ENCODE measurements around the gene PEAK3.

The PEAK3 gene

DNA sequence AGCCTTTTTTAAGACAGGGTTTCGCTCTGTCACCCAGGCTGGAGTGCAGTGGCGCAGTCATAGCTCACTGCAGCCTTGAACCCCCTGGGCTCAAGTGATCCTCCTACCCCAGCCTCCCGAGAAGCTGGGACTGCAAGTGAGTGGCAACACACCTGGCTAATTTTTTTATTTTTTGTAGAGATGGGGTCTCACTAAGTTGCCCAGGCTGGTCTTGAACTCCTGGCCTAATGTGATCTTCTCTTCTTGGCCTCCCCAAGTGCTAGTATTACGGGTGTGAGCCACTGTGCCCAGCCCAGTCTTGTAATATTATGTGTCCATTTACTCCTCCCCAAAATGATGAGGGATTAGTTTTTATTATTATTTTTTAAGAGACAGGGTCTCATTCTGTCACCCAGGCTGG, 29.1 kb upstream of the PEAK3 start:
- no peaks in the 10 kb centered on the region for H3K36me3 ChIP-seq (ENCODE audit: control insufficient read depth, insufficient read depth, low read length)
- H3K9me3 ChIP-seq (ENCODE audit: control insufficient read depth, insufficient read depth, low read length), result peaks cover 5% of the 10 kb centered on the region
- H3K9ac ChIP-seq (ENCODE audit: low read depth, low read length), result no peak overlapping the region
- H3K27me3 ChIP-seq (ENCODE audit: control insufficient read depth, insufficient read depth, low read length), result peaks cover 12% of the 10 kb centered on the region
- no peak overlapping the region for H3K4me3 ChIP-seq (ENCODE audit: low read depth, low read length)
- H3K4me1 ChIP-seq (ENCODE audit: control insufficient read depth, insufficient read depth, low read length), result no peaks in the 10 kb centered on the region

DNA sequence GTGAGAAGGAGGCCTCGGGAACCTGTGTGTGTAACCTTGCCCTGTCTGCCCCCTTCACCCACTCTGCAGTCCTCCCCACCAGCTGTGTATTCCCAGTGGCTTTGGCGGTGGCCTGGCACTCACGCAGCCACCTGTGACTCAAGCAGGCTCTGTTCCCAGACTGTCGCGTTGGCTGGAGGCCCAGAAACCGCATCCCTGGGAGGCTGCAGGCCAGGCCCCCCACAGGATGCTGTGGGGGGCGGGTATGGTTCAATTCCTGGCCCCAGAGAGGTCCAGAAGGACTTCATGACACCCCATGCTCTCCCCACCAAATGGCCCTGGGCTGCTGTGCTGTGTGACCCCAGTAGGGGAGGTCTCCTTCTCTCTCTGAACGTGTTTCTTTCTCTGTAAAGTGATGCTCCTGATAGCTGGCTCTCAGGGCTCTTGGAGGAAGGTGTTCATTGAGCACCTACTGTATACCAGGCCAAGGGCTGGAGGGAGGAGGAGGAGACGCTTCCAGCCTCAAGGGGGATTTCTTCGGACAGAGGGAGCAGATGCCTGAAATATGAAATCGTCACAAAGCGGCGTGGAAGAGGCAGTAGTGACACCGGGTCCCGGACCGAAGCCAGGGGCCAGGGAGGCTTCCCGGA, 27.9 kb upstream of the PEAK3 start:
- Histone ChIP-seq H3K27me3 (ENCODE audit: control insufficient read depth, insufficient read depth, low read length) (peaks cover 12% of the 10 kb centered on the region), H3K9me3 (ENCODE audit: control insufficient read depth, insufficient read depth, low read length) (peaks cover 1% of the 10 kb centered on the region), H3K9ac (ENCODE audit: low read depth, low read length) (no peak overlapping the region), H3K36me3 (ENCODE audit: control insufficient read depth, insufficient read depth, low read length) (no peaks in the 10 kb centered on the region), H3K4me3 (ENCODE audit: low read depth, low read length) (no peak overlapping the region), H3K4me1 (ENCODE audit: control insufficient read depth, insufficient read depth, low read length) (no peaks in the 10 kb centered on the region)

DNA sequence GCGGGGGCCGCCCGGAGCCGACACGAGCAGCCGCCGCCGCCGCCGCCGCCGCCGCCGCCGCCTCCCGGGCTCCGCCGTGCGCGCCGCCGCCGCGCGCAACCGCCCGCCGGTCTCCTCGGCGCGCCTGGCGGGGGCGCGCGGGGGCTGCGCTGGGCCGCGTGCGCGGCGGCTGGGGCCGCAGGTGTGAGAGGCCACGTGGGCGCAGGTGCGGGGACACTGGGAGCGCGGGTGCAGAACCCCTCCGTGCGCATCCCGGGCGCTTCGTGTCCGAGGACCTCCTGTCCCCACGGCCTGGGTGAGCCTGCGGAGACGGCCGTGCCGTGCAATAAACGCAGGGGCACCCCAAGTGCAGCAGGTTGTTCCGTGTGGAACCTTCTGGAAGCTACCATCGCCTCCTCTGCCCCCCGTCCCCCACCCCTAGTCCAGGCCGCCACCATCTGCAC, 26.2 kb upstream of the PEAK3 start, which contains the start of gene LINGO3:
LINGO3 (minus strand) TSS at position 41 of the 443 bp plus-strand sequence. CDS start 16,378 bp downstream, outside the sequence.
- peaks cover 15% of the 10 kb centered on the region for H3K27me3 ChIP-seq (ENCODE audit: control insufficient read depth, insufficient read depth, low read length)
- H3K4me3 ChIP-seq (ENCODE audit: low read depth, low read length), result peak within 1 kb of the TSS; percentile 37
- no peaks in the 10 kb centered on the region for H3K4me1 ChIP-seq (ENCODE audit: control insufficient read depth, insufficient read depth, low read length)

DNA sequence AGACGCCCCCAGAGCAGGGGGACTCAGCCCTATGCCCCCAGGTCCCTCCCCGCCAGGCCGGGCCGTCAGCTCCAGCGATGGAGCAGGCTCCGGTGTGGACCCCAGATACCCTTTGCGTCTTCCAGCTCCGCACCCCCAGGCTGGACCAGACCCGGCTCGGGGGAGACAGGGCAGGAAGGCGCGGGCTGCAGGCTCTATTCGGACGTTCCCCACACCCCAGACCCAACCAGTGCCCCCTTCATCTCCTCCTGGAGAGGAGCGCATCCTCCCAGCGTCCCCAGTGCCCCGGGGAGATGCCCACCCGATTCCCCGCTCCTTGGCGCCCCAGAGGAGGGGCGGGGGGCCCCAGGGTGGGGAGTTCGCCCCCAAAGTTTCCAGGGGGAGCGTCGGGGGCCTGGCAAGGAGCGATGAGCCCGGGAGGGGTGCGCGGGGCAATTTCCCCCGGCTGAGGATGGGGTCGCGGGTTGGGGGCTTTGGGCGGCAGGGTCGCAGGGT, 25.6 kb upstream of the PEAK3 start:
- Histone ChIP-seq H3K4me3 (ENCODE audit: low read depth, low read length) (peak overlapping the region; percentile 8), H3K9ac (ENCODE audit: low read depth, low read length) (no peak overlapping the region), H3K27me3 (ENCODE audit: control insufficient read depth, insufficient read depth, low read length) (peaks cover 15% of the 10 kb centered on the region)

More for the DNA sequence above, 26.2 kb upstream of the PEAK3 start, which contains the start of gene LINGO3:
- H3K9ac ChIP-seq (ENCODE audit: low read depth, low read length), result no peak within 1 kb of the TSS
- no peaks in the 10 kb centered on the region for H3K9me3 ChIP-seq (ENCODE audit: control insufficient read depth, insufficient read depth, low read length)
- no peaks in the 10 kb centered on the region for H3K36me3 ChIP-seq (ENCODE audit: control insufficient read depth, insufficient read depth, low read length)

DNA sequence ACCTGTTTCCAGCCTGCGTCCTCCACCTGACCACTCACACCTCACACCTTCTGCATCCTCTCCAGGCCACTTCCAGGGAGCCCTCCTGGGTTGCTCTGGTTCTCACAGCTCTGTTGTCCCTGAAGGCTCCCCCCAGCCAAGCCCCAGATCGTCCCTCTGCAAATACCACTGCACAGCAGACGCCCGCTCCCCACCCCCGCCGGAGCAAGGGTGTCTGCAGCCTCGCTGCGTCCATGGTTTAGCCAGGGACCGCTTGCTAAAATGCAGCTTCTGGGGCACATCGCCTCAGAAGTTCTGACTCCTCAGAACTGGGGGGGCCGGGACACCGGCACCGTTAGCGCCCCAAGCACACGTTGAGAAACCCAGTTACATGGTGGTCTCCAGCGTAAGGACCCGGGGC, 25.0 kb upstream of the PEAK3 start:
- H3K4me3 ChIP-seq (ENCODE audit: low read depth, low read length), result no peak overlapping the region
- H3K4me1 ChIP-seq (ENCODE audit: control insufficient read depth, insufficient read depth, low read length), result no peaks in the 10 kb centered on the region
- H3K36me3 ChIP-seq (ENCODE audit: control insufficient read depth, insufficient read depth, low read length), result no peaks in the 10 kb centered on the region
- H3K9ac ChIP-seq (ENCODE audit: low read depth, low read length), result no peak overlapping the region
- H3K27me3 ChIP-seq (ENCODE audit: control insufficient read depth, insufficient read depth, low read length), result peaks cover 15% of the 10 kb centered on the region
- H3K9me3 ChIP-seq (ENCODE audit: control insufficient read depth, insufficient read depth, low read length), result no peaks in the 10 kb centered on the region

More for the DNA sequence above, 25.6 kb upstream of the PEAK3 start:
- H3K4me1 ChIP-seq (ENCODE audit: control insufficient read depth, insufficient read depth, low read length), result no peaks in the 10 kb centered on the region
- H3K36me3 ChIP-seq (ENCODE audit: control insufficient read depth, insufficient read depth, low read length), result no peaks in the 10 kb centered on the region
- H3K9me3 ChIP-seq (ENCODE audit: control insufficient read depth, insufficient read depth, low read length), result no peaks in the 10 kb centered on the region

DNA sequence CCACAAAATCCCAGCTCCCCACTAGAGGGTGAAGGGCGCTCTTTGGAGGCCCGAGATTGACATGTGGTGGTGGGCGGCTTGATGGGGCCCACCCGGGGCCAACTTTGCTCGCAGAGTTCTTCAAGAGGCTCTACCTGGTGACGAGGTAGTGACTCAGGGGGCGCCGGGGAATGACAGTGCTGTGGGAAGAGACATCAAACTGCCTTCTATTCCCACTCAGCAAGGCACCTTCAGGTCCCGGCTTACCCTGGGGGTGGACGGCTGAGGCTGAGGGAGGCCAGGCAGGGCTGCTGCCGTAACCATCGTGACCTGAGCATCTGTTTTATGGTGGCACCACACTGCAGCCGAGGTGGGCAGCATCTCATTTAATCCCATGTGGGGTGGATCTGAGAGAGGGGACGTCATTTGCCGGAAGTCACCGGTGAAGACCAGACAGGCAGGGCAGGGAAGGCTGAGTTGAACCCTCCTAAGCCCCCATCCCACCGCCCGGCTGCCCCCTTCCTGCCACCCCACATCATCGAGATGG, 24.4 kb upstream of the PEAK3 start:
- no peaks in the 10 kb centered on the region for H3K36me3 ChIP-seq (ENCODE audit: control insufficient read depth, insufficient read depth, low read length)
- no peak overlapping the region for H3K4me3 ChIP-seq (ENCODE audit: low read depth, low read length)
- H3K4me1 ChIP-seq (ENCODE audit: control insufficient read depth, insufficient read depth, low read length), result no peaks in the 10 kb centered on the region
- H3K9ac ChIP-seq (ENCODE audit: low read depth, low read length), result no peak overlapping the region
- no peaks in the 10 kb centered on the region for H3K9me3 ChIP-seq (ENCODE audit: control insufficient read depth, insufficient read depth, low read length)
- peaks cover 15% of the 10 kb centered on the region for H3K27me3 ChIP-seq (ENCODE audit: control insufficient read depth, insufficient read depth, low read length)

DNA sequence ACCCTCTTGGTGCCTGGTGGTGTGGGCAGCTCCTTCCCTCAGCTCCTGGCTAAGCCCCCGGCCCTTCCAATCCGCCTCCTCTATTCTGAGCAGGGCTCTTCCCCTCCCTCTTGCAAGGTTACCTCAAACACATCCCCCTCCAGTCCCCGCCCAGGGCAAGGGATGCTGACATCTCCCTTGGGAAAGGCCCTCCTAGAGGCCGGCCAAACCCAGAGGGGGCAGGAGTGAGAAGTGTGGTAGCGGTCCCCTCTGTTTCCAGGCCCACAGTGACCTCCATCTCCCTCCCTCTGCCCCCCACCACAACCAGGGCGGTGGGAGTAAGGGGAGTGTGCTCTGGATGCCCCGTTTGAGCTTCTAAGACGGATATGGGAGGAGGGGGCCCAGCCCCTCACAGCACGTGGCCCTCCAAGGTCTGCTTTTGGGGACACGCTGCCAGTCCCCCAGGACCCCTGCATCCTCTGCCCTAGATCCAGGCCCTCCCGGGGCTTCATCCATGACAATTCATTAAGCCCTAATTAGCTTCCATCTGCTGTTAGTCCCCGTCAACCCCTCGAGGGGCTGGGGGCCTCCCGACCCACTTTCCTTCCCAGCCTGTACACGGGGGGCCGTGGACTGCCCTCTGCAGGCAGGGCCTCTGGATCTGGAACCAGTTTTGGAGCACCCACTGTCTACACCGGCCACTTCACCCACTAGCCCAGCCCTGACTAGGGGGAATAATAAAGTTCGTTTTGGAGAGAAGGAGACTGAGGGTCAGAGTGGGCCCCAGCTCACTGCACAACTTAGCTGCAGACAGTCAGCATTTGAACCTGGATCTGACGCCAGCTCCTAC, 23.7 kb upstream of the PEAK3 start:
- no peaks in the 10 kb centered on the region for H3K36me3 ChIP-seq (ENCODE audit: control insufficient read depth, insufficient read depth, low read length)
- H3K9ac ChIP-seq (ENCODE audit: low read depth, low read length), result no peak overlapping the region
- H3K27me3 ChIP-seq (ENCODE audit: control insufficient read depth, insufficient read depth, low read length), result peaks cover 15% of the 10 kb centered on the region
- H3K9me3 ChIP-seq (ENCODE audit: control insufficient read depth, insufficient read depth, low read length), result no peaks in the 10 kb centered on the region
- H3K4me3 ChIP-seq (ENCODE audit: low read depth, low read length), result no peak overlapping the region
- no peaks in the 10 kb centered on the region for H3K4me1 ChIP-seq (ENCODE audit: control insufficient read depth, insufficient read depth, low read length)

DNA sequence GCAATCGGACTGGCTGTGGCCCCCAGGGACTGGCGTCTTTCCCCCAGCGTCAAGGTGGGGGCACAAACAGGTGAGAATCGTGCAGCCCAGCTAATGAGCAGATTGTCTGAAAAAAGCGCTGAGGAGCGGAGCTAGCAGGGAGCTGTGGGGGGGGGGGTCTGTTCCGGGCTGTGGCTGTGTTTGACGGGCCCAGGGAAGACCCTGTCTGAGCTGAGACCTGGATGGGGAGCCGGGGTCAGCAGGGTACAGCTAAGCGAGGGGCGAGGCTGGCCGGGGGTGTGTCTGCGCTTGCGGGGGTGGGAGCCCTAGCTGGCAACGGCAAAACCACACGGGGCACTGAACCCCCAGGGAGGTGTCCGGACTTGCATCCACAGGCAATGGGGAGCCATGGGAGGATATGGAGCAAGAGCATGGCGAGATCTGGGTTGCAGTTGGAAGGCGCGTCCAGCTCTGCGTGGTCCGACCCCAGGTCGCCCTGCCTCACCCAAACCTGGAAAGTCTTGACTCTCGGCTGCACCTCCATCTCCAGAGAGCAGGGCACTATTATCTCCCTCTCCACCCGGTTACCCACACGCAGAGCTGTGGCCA, 21.3 kb upstream of the PEAK3 start:
- Histone ChIP-seq H3K4me3 (ENCODE audit: low read depth, low read length) (no peak overlapping the region), H3K4me1 (ENCODE audit: control insufficient read depth, insufficient read depth, low read length) (no peaks in the 10 kb centered on the region), H3K9me3 (ENCODE audit: control insufficient read depth, insufficient read depth, low read length) (no peaks in the 10 kb centered on the region), H3K27me3 (ENCODE audit: control insufficient read depth, insufficient read depth, low read length) (peaks cover 12% of the 10 kb centered on the region), H3K9ac (ENCODE audit: low read depth, low read length) (no peak overlapping the region), H3K36me3 (ENCODE audit: control insufficient read depth, insufficient read depth, low read length) (no peaks in the 10 kb centered on the region)

DNA sequence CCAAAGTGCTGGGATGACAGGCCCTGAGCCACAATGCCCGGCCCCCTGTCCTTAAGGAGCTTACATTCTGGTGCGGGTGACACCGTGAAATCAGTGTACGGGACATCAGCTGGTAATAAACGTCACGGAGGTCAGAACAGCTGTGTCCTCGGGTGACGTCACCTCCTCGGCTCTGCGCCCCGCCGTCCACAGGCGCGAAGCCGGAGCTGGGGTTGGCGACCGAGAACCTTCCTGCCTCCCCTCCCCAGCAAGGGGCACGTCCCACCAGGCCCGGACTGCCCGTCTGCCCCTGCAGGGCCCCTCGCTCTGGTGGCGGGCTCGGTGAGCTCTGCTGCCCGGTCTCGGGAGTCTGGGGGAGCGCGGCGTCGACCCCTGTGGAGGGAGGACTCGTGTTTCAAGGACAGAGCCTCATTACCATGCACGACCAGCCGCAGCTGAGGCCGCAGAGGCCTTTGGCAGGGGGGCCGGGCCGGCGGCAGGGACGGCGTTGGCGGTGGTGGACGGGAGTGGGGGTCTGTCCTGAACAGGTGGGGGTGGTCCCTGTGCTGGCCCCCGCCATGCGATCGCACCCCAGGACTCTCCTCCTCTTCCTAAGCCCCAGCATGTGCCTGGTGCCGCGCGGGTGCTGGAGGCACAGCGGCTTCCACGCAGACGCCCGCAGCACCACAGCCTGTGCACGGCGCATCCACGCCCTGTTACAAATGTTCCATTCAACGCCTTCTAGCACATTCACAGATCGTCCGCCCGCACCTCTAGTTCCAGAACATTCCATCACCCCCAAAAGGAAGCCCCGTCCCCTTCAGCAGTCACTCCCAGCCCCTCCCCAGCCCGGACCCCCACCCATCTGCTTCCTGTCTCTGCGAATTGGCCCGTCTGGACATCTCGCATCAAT, 20.6 kb upstream of the PEAK3 start:
- H3K9ac ChIP-seq (ENCODE audit: low read depth, low read length), result no peak overlapping the region
- no peaks in the 10 kb centered on the region for H3K4me1 ChIP-seq (ENCODE audit: control insufficient read depth, insufficient read depth, low read length)
- peaks cover 10% of the 10 kb centered on the region for H3K27me3 ChIP-seq (ENCODE audit: control insufficient read depth, insufficient read depth, low read length)
- no peaks in the 10 kb centered on the region for H3K36me3 ChIP-seq (ENCODE audit: control insufficient read depth, insufficient read depth, low read length)
- no peaks in the 10 kb centered on the region for H3K9me3 ChIP-seq (ENCODE audit: control insufficient read depth, insufficient read depth, low read length)
- no peak overlapping the region for H3K4me3 ChIP-seq (ENCODE audit: low read depth, low read length)

DNA sequence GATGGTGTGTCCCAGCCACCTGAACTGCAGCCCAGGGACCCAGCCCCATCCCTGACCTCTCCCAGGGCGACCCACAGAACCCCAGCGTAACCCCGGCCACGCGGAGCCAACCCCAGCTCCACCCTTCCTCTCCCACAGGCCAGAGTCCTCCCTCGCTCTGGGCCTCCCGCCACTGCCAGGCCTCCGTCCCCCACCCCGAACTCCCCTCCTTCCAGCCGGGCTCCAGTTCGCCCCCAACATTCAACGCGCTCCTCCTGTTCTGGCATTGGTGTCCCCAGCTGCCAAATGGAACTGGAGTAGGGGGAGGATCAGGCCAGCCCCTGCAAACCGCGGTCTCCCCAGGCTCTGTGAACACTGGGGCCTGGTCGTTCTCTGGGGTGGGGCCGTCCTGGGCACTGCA, 18.6 kb upstream of the PEAK3 start:
- no peaks in the 10 kb centered on the region for H3K4me1 ChIP-seq (ENCODE audit: control insufficient read depth, insufficient read depth, low read length)
- no peak overlapping the region for H3K9ac ChIP-seq (ENCODE audit: low read depth, low read length)
- no peaks in the 10 kb centered on the region for H3K9me3 ChIP-seq (ENCODE audit: control insufficient read depth, insufficient read depth, low read length)
- no peaks in the 10 kb centered on the region for H3K36me3 ChIP-seq (ENCODE audit: control insufficient read depth, insufficient read depth, low read length)
- H3K4me3 ChIP-seq (ENCODE audit: low read depth, low read length), result no peak overlapping the region
- peaks cover 3% of the 10 kb centered on the region for H3K27me3 ChIP-seq (ENCODE audit: control insufficient read depth, insufficient read depth, low read length)

DNA sequence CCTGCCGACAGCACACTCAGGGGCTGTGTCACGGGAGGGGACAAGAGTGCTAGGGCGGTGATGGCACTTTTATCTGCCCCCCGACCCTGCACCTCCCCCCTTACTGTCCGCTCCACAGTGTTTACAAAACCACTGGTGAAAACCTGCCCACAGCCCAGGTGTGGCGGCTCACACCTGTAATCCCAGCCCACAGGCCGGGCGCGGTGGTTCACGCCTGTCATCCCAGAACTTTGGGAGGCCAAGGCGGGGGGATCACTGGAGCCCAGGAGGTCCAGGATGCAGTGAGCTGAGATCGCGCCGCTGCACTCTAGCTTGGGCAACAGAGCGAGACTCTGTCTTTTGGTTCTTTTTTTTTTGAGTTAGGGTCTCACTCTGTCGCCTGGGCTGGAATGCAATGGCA, 14.2 kb upstream of the PEAK3 start:
- Histone ChIP-seq H3K9me3 (ENCODE audit: control insufficient read depth, insufficient read depth, low read length) (no peaks in the 10 kb centered on the region), H3K27me3 (ENCODE audit: control insufficient read depth, insufficient read depth, low read length) (peaks cover 19% of the 10 kb centered on the region), H3K36me3 (ENCODE audit: control insufficient read depth, insufficient read depth, low read length) (no peaks in the 10 kb centered on the region), H3K4me1 (ENCODE audit: control insufficient read depth, insufficient read depth, low read length) (peaks cover 2% of the 10 kb centered on the region), H3K9ac (ENCODE audit: low read depth, low read length) (no peak overlapping the region), H3K4me3 (ENCODE audit: low read depth, low read length) (no peak overlapping the region)

Data from iPS-15b (cell line).